ENCODE data around the gene IQSEC1.

IQSEC1 gene

GRCh38 chr3:13106308-13107001 lies 33.2 kb upstream of the IQSEC1 start:
- DNase-seq = no peak

GRCh38 chr3:13105896-13106250 lies 32.6 kb upstream of the IQSEC1 start:
- no peak for DNase-seq

GRCh38 chr3:13105181-13105895 lies 32.1 kb upstream of the IQSEC1 start:
- DNase-seq = no peak

GRCh38 chr3:13104511-13104910 lies 31.3 kb upstream of the IQSEC1 start:
- no peak for DNase-seq

- DNase-seq = no peak
These were observed 30.3 kb upstream of the IQSEC1 start for GRCh38 chr3:13103416-13104058.

- no peak for DNase-seq
These were observed 29.4 kb upstream of the IQSEC1 start for GRCh38 chr3:13102386-13103345.

GRCh38 chr3:13099707-13100106 lies 26.5 kb upstream of the IQSEC1 start:
- DNase-seq = no peak

GRCh38 chr3:13098192-13098988 lies 25.2 kb upstream of the IQSEC1 start:
- no peak for DNase-seq

GRCh38 chr3:13096356-13096755 lies 23.1 kb upstream of the IQSEC1 start:
- DNase-seq = no peak

GRCh38 chr3:13095408-13095937 lies 22.2 kb upstream of the IQSEC1 start:
- no peak for DNase-seq

- DNase-seq = no peak
These were observed 20.5 kb upstream of the IQSEC1 start for GRCh38 chr3:13093687-13094086.

- DNase-seq = no peak
These were observed 19.7 kb upstream of the IQSEC1 start for GRCh38 chr3:13092621-13093617.

- peak; percentile 70 for DNase-seq
These were observed 18.8 kb upstream of the IQSEC1 start for GRCh38 chr3:13091898-13092611.

GRCh38 chr3:13088028-13089006 lies 15.1 kb upstream of the IQSEC1 start:
- no peak for DNase-seq

- no peak for DNase-seq
These were observed 14.2 kb upstream of the IQSEC1 start for GRCh38 chr3:13087320-13087990.

GRCh38 chr3:13086531-13086981 lies 13.3 kb upstream of the IQSEC1 start:
- no peak for DNase-seq

GRCh38 chr3:13085846-13086179 lies 12.6 kb upstream of the IQSEC1 start:
- no peak for DNase-seq

All from activated T-cell treated with anti-CD3 and anti-CD28 coated beads for 4 hours (primary cell).